ENCODE measurements around the gene WDR64.

- TF ChIP-seq, protein P1, sequence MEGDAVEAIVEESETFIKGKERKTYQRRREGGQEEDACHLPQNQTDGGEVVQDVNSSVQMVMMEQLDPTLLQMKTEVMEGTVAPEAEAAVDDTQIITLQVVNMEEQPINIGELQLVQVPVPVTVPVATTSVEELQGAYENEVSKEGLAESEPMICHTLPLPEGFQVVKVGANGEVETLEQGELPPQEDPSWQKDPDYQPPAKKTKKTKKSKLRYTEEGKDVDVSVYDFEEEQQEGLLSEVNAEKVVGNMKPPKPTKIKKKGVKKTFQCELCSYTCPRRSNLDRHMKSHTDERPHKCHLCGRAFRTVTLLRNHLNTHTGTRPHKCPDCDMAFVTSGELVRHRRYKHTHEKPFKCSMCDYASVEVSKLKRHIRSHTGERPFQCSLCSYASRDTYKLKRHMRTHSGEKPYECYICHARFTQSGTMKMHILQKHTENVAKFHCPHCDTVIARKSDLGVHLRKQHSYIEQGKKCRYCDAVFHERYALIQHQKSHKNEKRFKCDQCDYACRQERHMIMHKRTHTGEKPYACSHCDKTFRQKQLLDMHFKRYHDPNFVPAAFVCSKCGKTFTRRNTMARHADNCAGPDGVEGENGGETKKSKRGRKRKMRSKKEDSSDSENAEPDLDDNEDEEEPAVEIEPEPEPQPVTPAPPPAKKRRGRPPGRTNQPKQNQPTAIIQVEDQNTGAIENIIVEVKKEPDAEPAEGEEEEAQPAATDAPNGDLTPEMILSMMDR (IDR thresholded peaks at IDR 0.05), result no peak
- no peak for TF ChIP-seq POLR2A (IDR thresholded peaks at IDR 0.05)
Measured at GRCh38 chr1:241611736-241612135, 40.3 kb upstream of the WDR64 start.
